Activated CD4-positive, alpha-beta T cell treated with anti-CD3 and anti-CD28 coated beads, Interleukin-2, amount 50 U/mL, for 48 hours (primary cell): ENCODE data around the gene IL25.
"Not testable (repeated sequence)": the region's sequence is repeated elsewhere in the genome, so short reads cannot be mapped to it uniquely, and the experiment has no call there.

Experiments
- DNase-seq, 2 experiments: peaks; one replicate each; pipeline ENCODE4 v3.0.0-alpha.2; 2020

The IL25 gene

GRCh38 chr14:23396781-23397407 lies 24.3 kb downstream of the IL25 start:
- no peak for DNase-seq

DNA sequence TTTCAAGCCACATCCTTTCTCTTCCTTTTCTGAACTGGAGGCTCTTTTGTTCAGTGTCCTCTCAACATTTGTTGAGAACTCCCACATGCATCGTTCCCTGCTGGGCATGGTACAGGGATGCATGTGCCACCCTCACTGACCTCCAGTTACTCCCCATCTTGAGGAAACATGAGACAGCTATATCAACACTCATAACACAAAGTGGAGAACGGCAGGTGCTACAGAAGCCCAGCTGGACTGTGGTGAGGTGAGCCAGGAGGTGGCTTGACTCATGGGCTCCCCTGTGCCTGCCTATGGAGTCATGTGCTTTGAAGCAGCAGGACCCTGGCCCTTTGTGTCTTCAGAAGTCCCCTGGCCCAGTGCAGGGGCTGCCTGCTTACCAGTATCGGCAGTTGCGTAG lies 25.7 kb downstream of the IL25 start:
- no peak for DNase-seq

GRCh38 chr14:23399136-23399535 lies 26.5 kb downstream of the IL25 start:
- no peak for DNase-seq

DNA sequence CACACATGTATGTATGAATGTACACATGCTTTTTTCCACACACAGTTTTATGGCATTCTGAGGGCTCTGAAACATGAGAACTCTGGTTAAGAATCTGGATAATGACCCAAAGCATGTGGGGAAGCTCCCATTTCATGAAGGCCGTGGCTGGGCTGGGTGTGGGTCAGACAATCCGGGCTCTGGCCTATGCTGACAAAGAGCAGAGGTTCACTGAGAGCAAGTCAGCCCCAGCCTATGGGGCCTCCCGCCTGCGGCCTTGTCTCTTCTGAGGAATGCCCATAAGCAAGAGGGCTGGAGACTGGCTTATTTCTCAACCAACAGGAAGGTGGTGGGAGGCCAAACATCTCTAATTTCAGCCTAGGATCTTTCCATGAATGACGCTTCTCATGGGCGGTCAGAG lies 27.0 kb downstream of the IL25 start:
- DNase-seq = no peak

GRCh38 chr14:23400496-23401149 lies 28.0 kb downstream of the IL25 start:
- DNase-seq = not testable (repeated sequence)

GRCh38 chr14:23401291-23401690 lies 28.7 kb downstream of the IL25 start:
- DNase-seq = no peak

DNA sequence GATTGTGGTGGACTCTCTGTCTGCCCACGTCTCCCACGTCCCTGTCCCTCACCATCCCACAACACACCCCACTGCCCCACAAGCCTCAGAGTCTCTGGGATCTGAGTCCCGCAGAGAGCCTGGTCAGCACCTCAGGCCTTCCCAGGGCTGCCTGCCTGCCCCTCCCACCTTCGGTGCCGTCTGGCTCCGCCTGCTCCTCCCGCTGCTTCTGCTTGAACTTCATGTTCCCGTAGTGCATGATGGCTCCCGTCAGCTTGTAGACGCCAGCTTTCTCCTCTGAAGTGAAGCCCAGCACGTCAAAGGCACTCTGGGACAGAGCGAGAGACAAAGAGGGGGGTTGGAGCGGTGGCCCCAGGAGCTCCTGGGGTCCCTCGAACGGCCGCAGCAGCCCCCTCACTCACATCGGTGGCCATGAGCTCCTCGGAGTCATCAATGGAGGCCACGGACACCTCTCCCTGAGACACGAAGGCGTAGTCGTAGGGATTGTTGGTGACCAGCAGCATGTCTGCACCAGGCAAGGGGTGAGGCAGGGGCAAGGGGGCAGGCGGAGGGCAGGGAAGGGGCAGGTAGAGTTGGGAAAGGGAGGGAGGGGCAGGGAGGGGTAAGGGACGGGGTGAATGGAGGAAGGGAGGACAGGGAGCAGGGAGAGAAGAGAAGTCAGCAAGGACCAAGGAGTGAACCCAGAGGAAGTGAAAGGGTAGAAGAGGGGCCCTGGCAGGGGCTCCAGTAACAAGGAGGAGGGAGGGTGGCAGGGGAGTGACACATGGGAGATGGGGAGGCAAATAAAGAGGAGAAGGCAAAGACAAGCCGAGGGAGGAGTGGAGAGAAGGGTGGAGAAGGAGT lies 29.9 kb downstream of the IL25 start:
- DNase-seq = no peak

- no peak for DNase-seq
Observed at GRCh38 chr14:23403139-23403438, 30.5 kb downstream of the IL25 start.

DNA sequence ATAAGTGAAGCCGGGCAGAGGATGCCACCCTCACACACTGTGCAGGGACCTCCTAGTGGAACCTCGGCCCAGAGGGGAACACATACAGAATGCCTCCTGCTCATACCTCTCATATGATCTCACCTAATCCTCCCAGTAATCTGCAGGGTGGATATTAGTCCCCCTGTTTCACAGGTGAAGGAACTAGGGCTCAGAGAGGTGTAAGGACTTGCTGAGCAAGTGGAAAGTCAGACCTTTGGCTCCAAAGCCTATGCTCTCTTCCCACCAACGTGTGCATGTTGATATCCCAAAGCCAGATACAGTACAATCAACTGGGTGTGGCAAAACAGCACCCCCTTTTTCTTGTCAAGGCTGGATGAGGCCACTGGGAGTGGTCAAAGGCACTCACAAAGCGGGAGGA lies 31.3 kb downstream of the IL25 start:
- no peak for DNase-seq

DNA sequence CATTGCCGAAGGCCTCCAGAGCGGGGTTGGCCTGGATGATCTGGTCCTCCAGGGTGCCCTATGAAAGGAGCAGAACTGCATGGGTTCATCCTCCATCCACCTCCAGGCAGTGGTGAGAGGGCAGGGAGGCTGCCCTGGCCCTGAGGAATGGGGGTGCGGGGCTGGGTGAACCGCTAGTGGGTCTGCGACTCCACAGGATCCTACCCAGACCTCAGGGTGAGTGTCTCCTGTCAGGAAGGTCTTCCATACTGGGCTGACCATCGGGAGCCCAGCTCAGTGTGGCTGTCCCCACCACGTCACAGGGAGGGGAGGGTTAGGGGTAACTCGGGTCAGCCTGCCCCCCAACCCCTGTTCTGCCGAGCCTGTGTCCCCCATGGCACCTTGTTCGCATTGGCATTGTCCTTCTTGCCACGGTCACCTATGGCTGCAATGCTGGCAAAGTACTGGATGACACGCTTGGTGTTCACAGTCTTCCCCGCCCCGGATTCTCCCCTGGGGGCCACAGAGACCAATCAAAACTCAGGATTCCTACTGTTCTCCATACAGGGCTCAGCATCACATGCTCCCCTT lies 31.8 kb downstream of the IL25 start:
- no peak for DNase-seq

GRCh38 chr14:23405096-23405495 lies 32.5 kb downstream of the IL25 start:
- DNase-seq = no peak

- DNase-seq = no peak
Observed at GRCh38 chr14:23405516-23406025, 33.0 kb downstream of the IL25 start.

GRCh38 chr14:23406244-23406643 lies 33.6 kb downstream of the IL25 start:
- no peak for DNase-seq

GRCh38 chr14:23406725-23407355 lies 34.2 kb downstream of the IL25 start:
- DNase-seq = no peak

DNA sequence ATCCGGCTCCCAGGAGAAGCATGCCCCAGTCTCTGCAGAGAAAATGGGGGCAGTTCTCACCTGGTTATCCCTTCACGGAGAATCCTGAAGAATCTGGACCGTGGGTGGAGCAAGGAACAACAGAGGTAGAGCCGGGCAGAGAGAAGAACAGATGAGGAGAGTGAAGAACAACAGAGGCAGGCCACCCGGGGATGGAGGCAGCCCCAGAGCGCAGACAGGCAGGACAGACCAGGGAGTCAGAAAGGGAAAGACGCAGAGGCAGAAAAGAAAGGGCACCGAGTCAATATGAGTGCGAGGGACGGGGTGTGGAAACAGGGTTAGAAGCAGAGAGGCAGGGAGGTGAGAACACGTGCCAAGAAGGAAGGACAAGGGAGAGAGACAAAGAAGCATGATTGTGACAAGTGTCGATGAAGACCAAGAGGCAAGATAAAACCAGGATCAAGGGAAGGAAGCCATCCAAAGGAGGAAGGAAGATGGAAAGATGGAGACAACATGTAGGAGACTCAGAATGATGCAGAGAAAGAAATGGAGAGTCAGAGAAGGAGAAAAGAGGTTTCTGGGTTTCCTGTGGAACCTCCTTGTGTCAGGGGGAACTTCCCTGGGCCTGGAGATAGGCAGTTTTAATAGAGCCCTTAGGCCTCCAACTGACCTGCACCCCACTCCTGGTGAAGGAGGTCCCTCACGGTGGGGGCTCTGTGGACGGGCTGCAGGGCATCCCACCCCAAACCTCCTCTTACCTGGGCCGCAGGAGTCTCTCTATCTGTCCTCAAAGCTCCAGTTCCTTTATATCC lies 35.1 kb downstream of the IL25 start, which contains the start of gene MYH6:
Gene MYH6 (minus strand): TSS at position 758 of the 791 bp plus-strand sequence. CDS start 1,050 bp downstream, outside the sequence.
- DNase-seq = no peak

GRCh38 chr14:23408307-23408630 lies 35.7 kb downstream of the IL25 start:
- no peak for DNase-seq

GRCh38 chr14:23409475-23409874 lies 36.9 kb downstream of the IL25 start:
- DNase-seq = no peak

DNA sequence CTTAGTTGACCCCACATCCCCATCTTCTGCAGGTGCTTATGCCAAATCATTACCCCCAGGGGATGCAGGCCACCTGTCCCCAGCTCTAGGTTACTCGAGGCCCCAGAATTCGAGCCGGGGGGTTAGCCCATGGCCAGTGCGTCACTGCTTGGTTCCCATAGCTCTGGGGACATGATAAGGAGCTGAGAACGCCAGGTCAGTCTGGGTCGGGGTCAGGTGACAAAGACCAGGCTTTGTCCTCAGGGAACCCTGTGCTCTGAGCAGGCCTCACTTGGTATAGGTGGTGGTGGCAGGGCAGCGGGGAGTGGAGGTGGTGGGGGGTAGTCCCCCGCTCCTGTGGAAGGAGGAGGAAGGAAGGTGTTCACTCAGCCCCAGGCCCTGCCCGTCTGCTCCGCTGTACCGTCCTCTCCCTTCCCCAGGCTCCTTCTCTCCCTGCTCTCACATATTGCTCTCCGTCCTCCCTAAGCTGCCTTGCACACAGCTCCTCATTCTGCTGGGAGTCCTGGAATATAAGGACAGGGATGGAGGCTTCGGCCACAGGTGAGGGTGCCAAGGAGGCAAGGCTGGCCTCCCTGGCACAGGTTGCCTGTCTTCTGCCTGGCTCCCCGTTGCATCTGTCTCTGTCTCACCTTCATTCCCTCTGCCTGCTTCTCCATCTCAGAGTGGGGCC lies 37.5 kb downstream of the IL25 start:
- no peak for DNase-seq

- DNase-seq = no peak
Observed at GRCh38 chr14:23411563-23412525, 39.2 kb downstream of the IL25 start.

DNA sequence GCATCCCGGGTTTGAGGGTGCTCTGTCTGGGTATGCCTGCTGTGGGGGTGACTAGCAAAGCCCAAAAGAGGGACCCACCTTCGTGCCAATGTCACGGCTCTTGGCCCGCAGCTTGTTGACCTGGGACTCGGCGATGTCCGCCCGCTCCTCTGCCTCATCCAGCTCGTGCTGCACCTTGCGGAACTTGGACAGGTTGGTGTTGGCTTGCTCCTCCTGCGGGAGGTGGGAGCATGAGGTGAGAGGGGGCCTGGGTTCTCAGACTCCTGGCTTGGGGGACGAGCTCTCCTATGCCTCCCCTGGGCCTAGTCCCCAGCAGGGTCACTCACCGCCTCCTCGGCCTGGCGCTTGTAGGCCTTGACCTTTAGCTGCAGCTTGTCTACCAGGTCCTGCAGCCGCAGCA lies 41.1 kb downstream of the IL25 start:
- DNase-seq = no peak

DNA sequence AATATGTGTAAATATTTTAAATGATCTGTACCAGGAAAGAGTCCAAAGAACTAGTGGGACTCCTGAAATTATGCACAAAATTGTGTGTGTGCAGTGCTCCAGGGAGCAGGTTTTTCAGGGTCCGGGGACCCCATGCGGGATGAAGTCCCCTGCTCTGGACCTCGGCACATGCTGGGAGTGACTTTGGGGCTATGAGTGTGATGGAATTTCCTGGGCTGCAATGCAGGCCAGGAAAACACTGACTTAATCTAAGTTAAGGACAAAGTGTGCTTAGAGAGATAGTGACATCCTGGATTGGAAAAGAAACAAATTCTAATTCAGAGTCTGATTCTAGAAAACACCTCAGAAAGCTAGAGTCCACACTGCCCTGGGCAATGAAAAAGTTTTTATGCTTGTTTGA lies 41.6 kb downstream of the IL25 start:
- DNase-seq = no peak
